A673 (cell line): ENCODE measurements around the gene CBFA2T3. TPM values are rescaled to one million over a fixed set of nuclear protein-coding genes. Genes with fewer than 3 reads are reported as not detected.

Experiments
- BruUV-seq: library from RNA; stranded (reverse); fragments of 400-500 nt; replicated peaks from 2 replicates; lab custom pipeline; 2021; lab: Mats Ljungman, UMichigan
- CTCF ChIA-PET: fragments of 300-600 bp; sonication (Branson Sonifier 250); formaldehyde crosslinking; loops from one replicate; lab custom pipeline; 2022; ENCODE audit warnings: antibody characterized with exemption; lab: Charles Lee
- POLR2A ChIA-PET: fragments of 300-600 bp; sonication (Branson Sonifier 250); formaldehyde crosslinking; loops from one replicate; lab custom pipeline; 2022; ENCODE audit warnings: antibody characterized with exemption; ENCODE audit not compliant: low non-redundant PET; lab: Charles Lee
- DNase-seq: peaks from one replicate; pipeline ENCODE4 v3.0.0-alpha.2; 2015; ENCODE audit warnings: low spot score
- H3K27ac ChIP-seq: fragments of 200-600 bp; sonication (generic); 2 replicates; pipeline ENCODE4 v1.5.1; 2016; ENCODE audit warnings: mixed run types, low read depth, mild to moderate bottlenecking, mixed read lengths, antibody characterized with exemption, low read length; ENCODE audit not compliant: poor library complexity, severe bottlenecking
- H3K27me3 ChIP-seq: fragments of 200-600 bp; sonication (generic); replicated peaks from 2 replicates; pipeline ENCODE4 v1.6.1; 2017; ENCODE audit warnings: mixed run types, low read depth, mild to moderate bottlenecking, mixed read lengths, antibody characterized with exemption, low read length; ENCODE audit not compliant: insufficient read depth, poor library complexity
- H3K36me3 ChIP-seq: fragments of 200-600 bp; sonication (generic); 2 replicates; pipeline ENCODE4 v1.6.1; 2016; ENCODE audit warnings: mixed run types, mild to moderate bottlenecking, mixed read lengths, antibody characterized with exemption, low read length; ENCODE audit not compliant: insufficient read depth, poor library complexity, severe bottlenecking
- H3K4me1 ChIP-seq: fragments of 200-600 bp; sonication (generic); 2 replicates; pipeline ENCODE4 v1.6.1; 2017; ENCODE audit warnings: mixed run types, mild to moderate bottlenecking, mixed read lengths, antibody characterized with exemption, low read length; ENCODE audit not compliant: insufficient read depth, poor library complexity, severe bottlenecking
- H3K4me3 ChIP-seq: fragments of 200-600 bp; sonication (generic); 2 replicates; pipeline ENCODE4 v1.5.1; 2016; ENCODE audit warnings: low read depth, mixed run types, mild to moderate bottlenecking, mixed read lengths, low read length; ENCODE audit not compliant: poor library complexity, severe bottlenecking
- H3K9me3 ChIP-seq: fragments of 200-600 bp; sonication (generic); 2 replicates; pipeline ENCODE4 v1.6.1; 2016; ENCODE audit warnings: mixed run types, low read depth, mild to moderate bottlenecking, mixed read lengths, antibody characterized with exemption, low read length; ENCODE audit not compliant: poor library complexity, severe bottlenecking
- CTCF ChIP-seq: fragments of 300-800, 200-600 bp; sonication (generic); conservative IDR thresholded peaks from 2 replicates; pipeline ENCODE4 v1.5.1; 2017; ENCODE audit warnings: low read depth, mild to moderate bottlenecking, antibody characterized with exemption, low read length, moderate library complexity, mixed read lengths
- EZH2 ChIP-seq: fragments of 200-600 bp; sonication (generic); IDR thresholded peaks from 2 replicates; pipeline ENCODE4 v1.6.1; 2017; ENCODE audit warnings: borderline replicate concordance, low read depth, mild to moderate bottlenecking, mixed read lengths, antibody characterized with exemption, low read length; ENCODE audit not compliant: poor library complexity, severe bottlenecking
- intact Hi-C: fragments of 100-400 bp; cut with micrococcal nuclease; formaldehyde crosslinking; loops from one replicate; pipeline ENCODE4 v1.10.0; 2022; ENCODE audit not compliant: unreplicated experiment
- total RNA-seq: library from RNA; stranded (reverse); gene quantifications from 2 replicates; pipeline ENCODE4 v1.2.3, GENCODE V29; 2021

The CBFA2T3 gene
- total RNA-seq, 1 experiment from 2014 or later = 1.7 TPM

- intact Hi-C loops = no loop called here
- Histone ChIP-seq H3K36me3 (no peaks in the 10 kb centered on the region), H3K9me3 (no peaks in the 10 kb centered on the region), H3K4me3 (no peak overlapping the region), H3K27ac (no peak overlapping the region), H3K27me3 (peaks cover 15% of the 10 kb centered on the region), H3K4me1 (peaks cover 12% of the 10 kb centered on the region)
- ChIA-PET POLR2A (no interaction called here), CTCF (no interaction called here)
- TF ChIP-seq CTCF (no peak), EZH2 (no peak)
- no TSS peak for BruUV-seq
- no peak for DNase-seq
Observed at GRCh38 chr16:89007371-89008249, 30.6 kb upstream of the CBFA2T3 start.

DNA sequence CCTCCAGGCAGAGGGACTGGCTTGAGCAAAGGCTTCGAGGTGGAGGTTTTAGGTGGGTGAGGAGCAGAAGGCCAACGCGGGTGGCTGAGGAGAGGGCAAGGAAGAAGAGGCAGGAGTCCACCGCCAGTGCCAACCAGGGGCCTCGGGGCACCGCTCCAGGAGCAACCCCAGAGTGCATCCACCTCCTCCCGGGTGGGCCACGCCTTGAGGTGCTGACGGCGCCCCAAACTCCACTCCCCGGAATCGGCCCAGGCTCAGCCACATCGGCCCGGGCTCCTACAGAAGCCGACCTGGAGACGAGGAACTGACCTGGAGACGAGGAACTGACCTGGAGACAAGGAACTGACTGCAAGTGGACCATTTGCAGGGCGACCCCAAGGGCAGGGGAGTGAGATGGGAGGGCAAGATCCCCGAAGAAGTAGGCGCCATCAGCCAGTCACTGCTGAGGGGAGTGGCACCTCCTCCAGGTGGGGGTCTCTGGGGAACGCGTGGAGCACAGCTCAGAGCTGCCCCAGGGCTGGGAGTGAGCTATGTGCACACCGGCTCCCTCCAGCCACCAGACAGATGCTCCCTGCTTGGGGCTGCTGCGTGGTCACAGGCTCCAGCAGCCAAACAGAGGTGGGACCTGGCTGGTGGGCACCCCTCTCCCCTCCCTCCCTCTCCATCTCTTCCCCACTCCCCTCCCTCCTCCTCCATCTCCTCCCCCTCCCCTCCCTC, 29.2 kb upstream of the CBFA2T3 start:
- Histone ChIP-seq H3K36me3 (no peaks in the 10 kb centered on the region), H3K27me3 (peaks cover 24% of the 10 kb centered on the region), H3K4me3 (no peak overlapping the region), H3K4me1 (peaks cover 12% of the 10 kb centered on the region), H3K9me3 (no peaks in the 10 kb centered on the region), H3K27ac (no peak overlapping the region)
- no TSS peak for BruUV-seq
- TF ChIP-seq CTCF (no peak), EZH2 (no peak)
- ChIA-PET POLR2A (no interaction called here), CTCF (no interaction called here)
- intact Hi-C loops = no loop called here
- DNase-seq = no peak

- CTCF ChIA-PET = no interaction called here
- Histone ChIP-seq H3K27me3 (peaks cover 26% of the 10 kb centered on the region), H3K4me3 (no peak overlapping the region), H3K9me3 (no peaks in the 10 kb centered on the region), H3K27ac (no peak overlapping the region), H3K4me1 (peaks cover 12% of the 10 kb centered on the region), H3K36me3 (no peaks in the 10 kb centered on the region)
- TF ChIP-seq EZH2 = no peak
- no peak for TF ChIP-seq CTCF
- POLR2A ChIA-PET = no interaction called here
- no TSS peak for BruUV-seq
- intact Hi-C loops = no loop called here
- DNase-seq = no peak
Observed at GRCh38 chr16:89005201-89006035, 28.4 kb upstream of the CBFA2T3 start.
